Activated naive CD8-positive, alpha-beta T cell treated with anti-CD3 and anti-CD28 coated beads, Interleukin-2, amount 50 U/mL, for 24 hours (primary cell): Measurements from ENCODE around the gene GSTM3.
"Not testable (repeated sequence)": the region's sequence is repeated elsewhere in the genome, so short reads cannot be mapped to it uniquely, and the experiment has no call there.

Source experiments
- ATAC-seq: fragments of 150-1000 bp; cut with Tn5 transposase; one replicate; pipeline ENCODE4 v1.10.0; 2021
- DNase-seq: peaks from one replicate; pipeline ENCODE4 v3.0.0; 2021
- H3K27ac Mint-ChIP-seq: one replicate; pipeline ENCODE4 v1.8.0; 2021; ENCODE audit warnings: mild to moderate bottlenecking, mixed read lengths
- H3K27me3 Mint-ChIP-seq: one replicate; pipeline ENCODE4 v1.8.0; 2021; ENCODE audit warnings: mixed read lengths
- H3K36me3 Mint-ChIP-seq: one replicate; pipeline ENCODE4 v1.8.0; 2021; ENCODE audit warnings: low read depth, mixed read lengths
- H3K4me1 Mint-ChIP-seq: one replicate; pipeline ENCODE4 v1.8.0; 2021; ENCODE audit warnings: mixed read lengths
- H3K4me3 Mint-ChIP-seq: one replicate; pipeline ENCODE4 v1.8.0; 2021; ENCODE audit warnings: mild to moderate bottlenecking, moderate library complexity, mixed read lengths
- H3K9me3 Mint-ChIP-seq: one replicate; pipeline ENCODE4 v1.8.0; 2021; ENCODE audit warnings: mixed read lengths

Gene GSTM3

DNA sequence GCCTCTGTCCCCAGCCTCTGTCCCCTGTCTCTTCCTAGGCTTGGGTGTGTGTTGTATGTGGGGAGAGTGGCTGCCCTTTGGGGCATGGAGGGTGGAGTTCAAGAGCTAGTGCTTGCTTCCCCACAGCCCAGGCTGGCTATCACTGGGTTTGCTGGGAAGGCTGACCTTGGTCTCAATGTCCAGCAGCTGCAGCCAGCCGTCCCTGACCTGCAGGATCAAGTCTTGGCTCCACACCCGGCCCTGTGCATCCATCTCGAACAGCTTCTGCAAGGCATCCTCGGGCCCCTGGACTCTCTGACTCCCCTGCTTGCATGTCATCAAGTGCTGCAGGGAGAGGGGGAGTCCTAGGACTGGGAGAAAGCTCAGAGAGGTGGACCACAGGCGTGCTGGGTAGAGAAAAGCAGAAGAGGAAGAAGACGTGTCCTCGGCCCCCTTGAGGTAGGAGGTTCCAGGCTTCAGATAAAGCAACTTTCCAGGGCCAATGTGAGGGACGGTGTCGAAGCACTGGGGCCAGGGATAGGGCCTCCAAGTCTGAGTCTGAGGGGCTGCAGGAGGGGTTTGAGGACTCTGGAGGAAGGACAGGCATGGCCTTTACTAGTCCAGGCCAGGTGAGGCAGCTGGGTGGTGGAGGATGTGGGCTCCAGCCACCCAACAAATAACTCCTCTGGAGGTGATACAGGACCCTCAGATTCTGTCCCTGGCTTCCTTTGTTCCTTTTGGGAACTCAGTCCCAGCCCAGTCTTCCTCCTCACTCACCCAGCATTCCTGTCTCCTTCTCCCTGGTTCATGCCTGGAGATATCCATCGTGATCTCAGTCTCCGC lies 18.9 kb upstream of the GSTM3 start:
- ATAC-seq, result no peak
- H3K27ac Mint-ChIP-seq, result no peak overlapping the region

DNA sequence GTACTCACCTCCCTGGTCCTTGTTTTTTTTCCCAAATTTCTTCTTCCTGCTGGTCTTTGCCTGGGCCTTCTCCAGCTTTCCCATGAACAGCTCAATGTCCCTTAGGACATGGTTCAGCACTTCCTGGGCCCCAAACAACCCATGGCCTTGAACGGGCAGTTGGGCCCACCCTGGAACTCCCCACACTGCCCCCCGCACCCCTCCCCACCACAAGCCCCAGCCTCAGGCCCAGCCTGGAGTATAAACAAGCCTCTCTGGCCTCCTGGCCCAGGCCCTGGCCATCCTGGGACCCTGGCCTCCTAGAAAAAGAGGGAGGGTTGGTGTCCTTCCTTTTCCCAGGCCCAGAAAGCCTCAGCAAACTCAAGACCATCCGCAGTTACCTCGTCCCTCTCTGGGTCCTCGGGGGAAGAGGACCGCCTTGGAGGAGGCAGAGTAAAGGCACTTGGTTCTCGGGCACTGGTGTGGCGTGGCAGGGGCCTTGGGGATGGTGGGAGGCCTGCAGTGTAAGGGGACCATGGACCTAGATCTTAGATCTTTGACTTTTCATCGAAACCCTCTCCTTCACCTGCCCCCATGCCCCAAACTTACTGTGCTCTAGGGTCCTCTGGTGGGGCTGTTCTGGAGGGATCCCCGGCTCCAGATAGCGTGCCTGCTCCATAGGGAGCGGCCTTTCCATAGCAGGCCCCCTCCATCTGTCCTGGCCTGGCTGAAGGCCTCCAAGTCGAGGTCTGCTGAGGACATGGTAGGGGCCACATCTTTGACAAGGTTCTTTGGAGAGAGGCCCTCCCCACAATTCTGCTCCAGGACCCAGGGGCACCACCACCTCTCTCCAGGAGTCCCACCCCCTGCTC lies 17.3 kb upstream of the GSTM3 start:
- H3K4me3 Mint-ChIP-seq, result no peak overlapping the region
- no peaks in the 10 kb centered on the region for H3K27me3 Mint-ChIP-seq
- DNase-seq (no peak), ATAC-seq (no peak)
- H3K4me1 Mint-ChIP-seq, result no peaks in the 10 kb centered on the region
- no peak overlapping the region for H3K27ac Mint-ChIP-seq
- H3K36me3 Mint-ChIP-seq, result no peaks in the 10 kb centered on the region
- H3K9me3 Mint-ChIP-seq, result no peaks in the 10 kb centered on the region

More for the DNA sequence above, 18.9 kb upstream of the GSTM3 start:
- Mint-ChIP-seq H3K27me3 (no peaks in the 10 kb centered on the region), H3K9me3 (no peaks in the 10 kb centered on the region), H3K4me3 (no peak overlapping the region), H3K36me3 (no peaks in the 10 kb centered on the region), H3K4me1 (no peaks in the 10 kb centered on the region)
- DNase-seq, result no peak

DNA sequence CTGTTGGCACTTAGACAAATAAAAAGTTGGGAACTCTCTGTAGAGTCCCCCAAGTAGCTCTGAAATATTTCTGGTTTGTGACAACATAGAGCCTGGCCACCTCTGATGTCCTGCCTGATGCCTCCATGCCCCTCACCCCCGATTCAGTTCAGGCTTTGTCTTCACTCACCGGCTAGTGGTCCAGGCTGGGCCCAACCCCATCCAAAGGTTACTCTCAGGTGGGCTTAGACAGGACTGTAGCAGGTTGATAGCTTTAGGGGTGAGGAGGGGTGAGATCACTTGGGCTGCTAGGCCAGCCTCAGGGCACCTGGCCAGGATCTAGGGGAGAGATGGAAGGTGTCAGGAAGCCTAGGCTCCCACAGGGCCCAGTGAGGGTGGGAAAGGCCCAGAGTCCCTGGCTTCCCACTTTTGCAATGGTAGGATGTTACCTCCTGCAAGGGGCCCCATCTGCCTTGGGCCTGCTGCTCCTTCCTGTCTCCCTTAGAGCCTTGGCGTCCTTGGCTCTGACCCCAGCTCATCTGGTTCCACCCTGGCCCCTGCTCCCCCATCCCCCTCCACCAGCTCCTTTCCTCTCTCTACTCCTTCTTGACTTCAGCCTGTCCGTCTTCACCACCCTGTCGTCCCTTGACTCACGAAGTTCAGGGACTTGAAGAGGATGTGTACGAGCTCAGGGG lies 16.1 kb upstream of the GSTM3 start:
- Mint-ChIP-seq H3K27me3 (no peaks in the 10 kb centered on the region), H3K4me3 (no peak overlapping the region), H3K9me3 (no peaks in the 10 kb centered on the region)

GRCh38 chr1:109756325-109756724 lies 15.5 kb upstream of the GSTM3 start:
- not testable (repeated sequence) for H3K27me3 Mint-ChIP-seq, H3K27ac Mint-ChIP-seq, H3K36me3 Mint-ChIP-seq, DNase-seq, H3K9me3 Mint-ChIP-seq, H3K4me3 Mint-ChIP-seq, H3K4me1 Mint-ChIP-seq, ATAC-seq

More for the DNA sequence above, 16.1 kb upstream of the GSTM3 start:
- no peaks in the 10 kb centered on the region for H3K36me3 Mint-ChIP-seq
- H3K4me1 Mint-ChIP-seq, result no peaks in the 10 kb centered on the region
- no peak overlapping the region for H3K27ac Mint-ChIP-seq
- no peak for ATAC-seq
- DNase-seq, result no peak

DNA sequence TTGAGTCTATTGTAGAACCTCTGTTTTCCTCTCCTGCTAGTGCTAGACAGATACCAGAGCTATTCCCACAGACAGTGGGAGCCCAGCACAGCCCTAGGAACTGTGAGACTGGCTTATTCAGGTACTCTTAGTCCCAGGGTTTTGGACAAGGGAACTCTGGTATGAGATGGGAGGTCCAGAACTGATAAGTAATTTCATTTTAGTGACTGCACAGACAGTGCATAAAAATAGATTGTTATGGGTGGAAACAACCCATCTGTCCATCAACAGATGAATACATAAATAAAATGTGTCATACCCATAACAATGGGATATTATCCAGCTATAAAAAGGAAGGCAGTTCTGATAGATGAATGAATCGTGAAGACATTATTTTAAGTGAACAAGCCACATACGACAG lies 13.9 kb upstream of the GSTM3 start:
- no peaks in the 10 kb centered on the region for H3K4me1 Mint-ChIP-seq
- no peak overlapping the region for H3K27ac Mint-ChIP-seq
- H3K4me3 Mint-ChIP-seq, result no peak overlapping the region
- H3K9me3 Mint-ChIP-seq, result no peaks in the 10 kb centered on the region
- H3K36me3 Mint-ChIP-seq, result no peaks in the 10 kb centered on the region
- no peak for ATAC-seq
- H3K27me3 Mint-ChIP-seq, result peaks cover 4% of the 10 kb centered on the region
- DNase-seq, result no peak

GRCh38 chr1:109751531-109752260 lies 10.9 kb upstream of the GSTM3 start:
- Mint-ChIP-seq H3K9me3 (no peaks in the 10 kb centered on the region), H3K27me3 (peaks cover 10% of the 10 kb centered on the region)

GRCh38 chr1:109750920-109751319 lies 10.1 kb upstream of the GSTM3 start:
- H3K27me3 Mint-ChIP-seq, result peaks cover 10% of the 10 kb centered on the region
- no peak for DNase-seq
- H3K4me1 Mint-ChIP-seq, result no peaks in the 10 kb centered on the region
- H3K27ac Mint-ChIP-seq, result no peak overlapping the region
- no peak overlapping the region for H3K4me3 Mint-ChIP-seq
- H3K9me3 Mint-ChIP-seq, result no peaks in the 10 kb centered on the region
- no peak for ATAC-seq
- H3K36me3 Mint-ChIP-seq, result no peaks in the 10 kb centered on the region

More at GRCh38 chr1:109751531-109752260, 10.9 kb upstream of the GSTM3 start:
- H3K4me3 Mint-ChIP-seq, result no peak overlapping the region
- ATAC-seq, result no peak
- H3K36me3 Mint-ChIP-seq, result no peaks in the 10 kb centered on the region
- H3K27ac Mint-ChIP-seq, result no peak overlapping the region
- no peaks in the 10 kb centered on the region for H3K4me1 Mint-ChIP-seq
- no peak for DNase-seq

DNA sequence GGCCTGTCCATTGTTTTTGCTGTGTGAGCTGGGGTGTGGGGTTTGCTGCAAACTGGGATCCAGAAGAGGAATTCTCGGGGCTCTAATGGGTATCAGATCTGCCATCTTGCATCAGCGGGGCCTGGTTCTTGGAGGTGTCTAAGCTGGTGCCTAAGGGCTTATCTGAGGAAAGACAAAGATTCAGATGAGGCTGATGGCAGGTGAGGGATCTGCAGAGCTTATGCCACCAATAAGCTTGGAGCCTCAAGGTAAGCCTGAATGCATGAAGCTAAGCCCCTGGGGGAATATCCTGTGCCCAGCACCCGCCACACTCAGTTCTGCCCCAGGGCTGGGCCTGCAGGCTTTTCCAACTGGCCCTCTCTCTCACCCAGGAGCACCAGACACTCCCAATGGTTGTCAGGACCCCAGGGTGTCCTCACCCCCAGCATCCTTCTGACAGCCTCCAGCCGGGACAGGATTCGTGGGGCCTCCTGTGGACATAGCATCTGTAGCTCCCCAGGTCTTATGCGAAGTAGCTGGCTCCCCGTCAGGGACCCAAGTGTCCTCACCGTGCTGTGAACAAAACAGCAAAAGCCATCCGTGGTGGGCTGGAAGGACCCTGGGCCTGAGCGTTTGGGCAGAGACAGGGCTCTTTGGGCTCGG lies 9.5 kb upstream of the GSTM3 start:
- Mint-ChIP-seq H3K9me3 (no peaks in the 10 kb centered on the region), H3K4me1 (no peaks in the 10 kb centered on the region), H3K27me3 (peaks cover 10% of the 10 kb centered on the region), H3K36me3 (no peaks in the 10 kb centered on the region), H3K27ac (no peak overlapping the region), H3K4me3 (no peak overlapping the region)
- ATAC-seq (no peak), DNase-seq (no peak)

DNA sequence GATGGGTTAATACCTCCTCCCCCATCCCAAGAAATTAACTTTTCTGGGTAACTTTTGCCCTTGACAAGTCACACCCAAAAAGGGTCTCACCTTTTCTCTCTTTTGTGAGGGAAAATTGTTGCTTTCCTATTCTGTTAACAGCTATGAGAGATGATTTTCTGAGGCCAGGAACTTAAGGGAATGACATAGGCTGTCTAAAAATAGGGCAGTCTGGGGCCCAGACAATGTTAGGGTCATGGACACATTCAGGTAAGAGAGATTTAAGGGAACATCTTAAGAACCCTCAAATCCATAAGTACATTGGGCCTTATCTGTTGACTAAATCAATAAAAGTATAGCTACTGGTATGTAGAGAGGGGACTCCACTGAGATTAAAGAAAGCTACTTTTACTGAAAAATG lies 8.4 kb upstream of the GSTM3 start:
- Mint-ChIP-seq H3K4me1 (no peaks in the 10 kb centered on the region), H3K27me3 (peaks cover 10% of the 10 kb centered on the region), H3K36me3 (no peaks in the 10 kb centered on the region), H3K9me3 (no peaks in the 10 kb centered on the region), H3K4me3 (no peak overlapping the region), H3K27ac (no peak overlapping the region)
- DNase-seq (no peak), ATAC-seq (no peak)

GRCh38 chr1:109748311-109748710 lies 7.5 kb upstream of the GSTM3 start:
- not testable (repeated sequence) for H3K4me3 Mint-ChIP-seq, H3K4me1 Mint-ChIP-seq, H3K36me3 Mint-ChIP-seq, H3K27ac Mint-ChIP-seq, DNase-seq, ATAC-seq, H3K9me3 Mint-ChIP-seq, H3K27me3 Mint-ChIP-seq

- Mint-ChIP-seq H3K36me3 (no peaks in the 10 kb centered on the region), H3K4me1 (peaks cover 17% of the 10 kb centered on the region), H3K9me3 (no peaks in the 10 kb centered on the region), H3K27me3 (peaks cover 18% of the 10 kb centered on the region), H3K4me3 (peak overlapping the region; percentile 76), H3K27ac (peak overlapping the region; percentile 75)
- DNase-seq (peak; percentile 84), ATAC-seq (peak; percentile 89)
Observed at GRCh38 chr1:109739738-109740614, 862 bp downstream of the GSTM3 start.

DNA sequence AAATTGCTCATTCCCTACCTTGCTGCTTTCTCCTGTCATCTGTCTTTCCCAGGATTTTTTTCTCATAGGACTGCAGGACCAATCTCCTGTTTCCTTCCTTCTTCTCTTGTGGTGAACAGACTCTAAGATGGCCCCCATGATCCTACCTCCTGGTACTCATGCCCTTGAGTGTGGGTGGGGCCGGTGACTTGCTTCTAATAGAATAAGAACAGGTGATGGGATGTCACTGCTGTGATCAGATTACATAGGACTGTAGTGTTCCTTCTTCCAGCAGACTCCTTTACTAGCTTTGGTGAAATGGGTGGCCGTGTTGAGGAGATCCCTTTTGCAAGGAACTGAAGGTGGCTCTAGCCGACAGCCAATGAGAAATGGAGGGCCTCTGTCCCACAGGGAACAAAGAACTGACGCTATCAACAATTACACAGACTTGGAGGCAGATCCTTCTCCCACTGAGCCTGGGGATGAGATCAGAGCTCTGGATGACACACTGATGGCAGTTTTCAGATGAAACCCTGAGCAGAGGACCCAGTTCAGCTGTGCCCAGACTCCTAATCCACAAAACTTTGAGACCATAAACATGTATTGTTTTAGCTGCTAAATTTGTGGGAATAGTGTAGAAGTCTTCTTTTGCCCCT lies 7.5 kb downstream of the GSTM3 start:
- Mint-ChIP-seq H3K27me3 (peaks cover 5% of the 10 kb centered on the region), H3K4me1 (no peaks in the 10 kb centered on the region), H3K4me3 (no peak overlapping the region), H3K36me3 (no peaks in the 10 kb centered on the region), H3K9me3 (no peaks in the 10 kb centered on the region), H3K27ac (no peak overlapping the region)
- no peak for ATAC-seq
- no peak for DNase-seq
